Stimulated activated naive CD8-positive, alpha-beta T cell treated with anti-CD3 and anti-CD28 coated beads, Interleukin-15, Interleukin-2, amounts not matched to agents 100 ng/mL and 50 ng/mL, for 24 hours (primary cell): Measurements from ENCODE around the gene ACOT7.
"Not testable (repeated sequence)": the region's sequence is repeated elsewhere in the genome, so short reads cannot be mapped to it uniquely, and the experiment has no call there.

Experiments used
- H3K27ac Mint-ChIP-seq: one replicate; pipeline ENCODE4 v1.8.0; 2021; ENCODE audit warnings: mild to moderate bottlenecking, mixed read lengths
- H3K27me3 Mint-ChIP-seq: one replicate; pipeline ENCODE4 v1.8.0; 2021; ENCODE audit warnings: mixed read lengths
- H3K36me3 Mint-ChIP-seq: one replicate; pipeline ENCODE4 v1.8.0; 2021; ENCODE audit warnings: low read depth, mixed read lengths
- H3K4me1 Mint-ChIP-seq: one replicate; pipeline ENCODE4 v1.8.0; 2021; ENCODE audit warnings: low read depth, mixed read lengths
- H3K4me3 Mint-ChIP-seq: one replicate; pipeline ENCODE4 v1.8.0; 2021; ENCODE audit warnings: mild to moderate bottlenecking, mixed read lengths
- H3K9me3 Mint-ChIP-seq: one replicate; pipeline ENCODE4 v1.8.0; 2021; ENCODE audit warnings: mixed read lengths

ACOT7 gene

DNA sequence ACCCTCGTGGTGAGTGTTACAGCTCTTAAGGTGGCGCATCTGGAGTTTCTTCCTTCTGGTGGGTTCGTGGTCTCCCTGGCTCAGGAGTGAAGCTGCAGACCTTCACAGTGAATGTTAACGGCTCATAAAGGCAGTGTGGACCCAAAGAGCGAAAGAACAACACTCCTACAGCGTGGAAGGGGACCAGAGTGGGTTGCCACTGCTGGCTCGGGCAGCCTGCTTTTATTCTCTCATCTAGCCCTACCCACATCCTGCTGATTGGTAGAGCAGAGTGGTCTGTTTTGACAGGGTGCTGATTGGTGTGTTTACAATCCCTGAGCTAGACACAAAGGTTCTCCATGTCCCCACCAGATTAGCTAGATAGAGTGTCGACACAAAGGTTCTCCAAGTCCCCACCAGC lies 1.6 kb upstream of the ACOT7 start:
- peak overlapping the region; percentile 24 for H3K4me3 Mint-ChIP-seq
- H3K27me3 Mint-ChIP-seq, H3K9me3 Mint-ChIP-seq, H3K36me3 Mint-ChIP-seq, H3K27ac Mint-ChIP-seq: not testable (repeated sequence)
- peaks cover 23% of the 10 kb centered on the region for H3K4me1 Mint-ChIP-seq

DNA sequence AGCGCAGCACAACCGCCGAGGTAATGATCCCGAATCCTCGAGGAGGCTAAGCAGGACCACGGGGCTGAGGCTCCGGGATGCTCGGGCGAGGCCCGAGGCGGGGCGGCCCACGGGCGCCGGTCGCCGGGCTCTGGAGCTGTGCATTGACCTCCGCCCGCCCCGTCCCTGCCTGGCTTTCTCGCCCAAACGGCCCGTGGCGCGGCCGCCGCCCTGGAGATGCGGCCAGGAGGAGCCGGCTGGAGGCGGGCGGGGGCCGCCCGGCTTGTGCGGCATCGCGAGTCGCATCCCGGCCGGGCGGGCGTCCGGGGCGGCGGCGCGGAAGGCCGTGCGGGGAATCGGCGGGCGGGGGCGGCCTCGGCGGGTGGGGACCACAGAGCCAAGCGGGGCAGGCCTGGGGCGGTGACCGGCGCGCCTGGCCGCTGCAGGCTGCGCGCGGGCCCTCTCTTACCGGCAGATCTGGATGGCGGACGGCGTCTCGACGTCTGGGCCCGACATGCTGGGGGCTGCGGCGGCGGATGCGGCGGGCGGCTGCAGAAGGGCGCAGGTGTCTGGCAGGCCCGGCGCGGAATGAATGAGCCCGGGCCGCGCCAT lies 663 bp downstream of the ACOT7 start:
- peaks cover 28% of the 10 kb centered on the region for H3K4me1 Mint-ChIP-seq
- H3K4me3 Mint-ChIP-seq = peak overlapping the region; percentile 83
- peaks cover 3% of the 10 kb centered on the region for H3K36me3 Mint-ChIP-seq
- H3K27me3 Mint-ChIP-seq = no peaks in the 10 kb centered on the region
- H3K27ac Mint-ChIP-seq = peak overlapping the region; percentile 71
- no peaks in the 10 kb centered on the region for H3K9me3 Mint-ChIP-seq

DNA sequence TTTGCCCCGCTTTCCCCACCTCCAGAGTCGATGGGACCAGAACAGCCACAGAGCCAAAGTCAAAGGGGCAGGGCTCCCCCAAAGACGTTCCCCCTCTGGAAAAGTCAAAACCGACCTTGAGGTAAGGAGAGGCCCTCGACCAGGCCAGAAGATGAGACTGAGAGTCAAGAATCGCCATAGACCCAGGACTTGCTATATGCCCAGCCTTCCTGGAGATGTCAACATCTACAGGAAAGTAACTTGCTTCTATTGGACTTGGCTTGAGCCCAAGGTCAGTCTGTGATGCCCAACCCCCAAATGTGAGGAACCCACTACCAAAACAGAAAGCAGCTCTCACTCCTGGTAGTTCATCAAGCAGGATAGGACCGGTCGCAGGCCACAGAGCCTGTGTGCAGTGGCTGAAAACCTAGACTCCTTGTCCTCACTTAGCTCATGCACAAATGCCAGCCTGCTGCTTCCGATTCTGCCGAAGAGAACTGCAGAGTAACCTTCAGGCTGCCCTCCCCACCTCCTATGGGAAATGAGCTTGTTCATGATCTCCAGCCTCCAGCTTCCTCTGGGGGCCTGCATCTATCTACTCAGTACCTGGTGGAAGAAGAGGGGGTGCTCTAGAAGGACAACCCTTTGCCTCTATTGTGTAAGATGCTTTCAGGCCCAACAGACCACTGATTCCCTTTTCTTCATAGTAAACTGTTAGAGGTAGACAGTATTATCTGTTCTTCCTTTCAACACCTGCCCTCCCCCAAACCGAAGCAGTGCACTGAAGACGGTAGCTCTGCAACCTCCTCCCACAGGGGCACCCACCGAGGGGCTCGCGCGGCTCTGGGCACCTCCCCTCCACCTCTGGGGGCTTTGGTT lies 1.4 kb downstream of the ACOT7 start:
- Mint-ChIP-seq H3K27me3 (no peaks in the 10 kb centered on the region), H3K9me3 (no peaks in the 10 kb centered on the region), H3K27ac (peak overlapping the region; percentile 71), H3K4me1 (peaks cover 28% of the 10 kb centered on the region), H3K4me3 (peak overlapping the region; percentile 83), H3K36me3 (peaks cover 3% of the 10 kb centered on the region)

DNA sequence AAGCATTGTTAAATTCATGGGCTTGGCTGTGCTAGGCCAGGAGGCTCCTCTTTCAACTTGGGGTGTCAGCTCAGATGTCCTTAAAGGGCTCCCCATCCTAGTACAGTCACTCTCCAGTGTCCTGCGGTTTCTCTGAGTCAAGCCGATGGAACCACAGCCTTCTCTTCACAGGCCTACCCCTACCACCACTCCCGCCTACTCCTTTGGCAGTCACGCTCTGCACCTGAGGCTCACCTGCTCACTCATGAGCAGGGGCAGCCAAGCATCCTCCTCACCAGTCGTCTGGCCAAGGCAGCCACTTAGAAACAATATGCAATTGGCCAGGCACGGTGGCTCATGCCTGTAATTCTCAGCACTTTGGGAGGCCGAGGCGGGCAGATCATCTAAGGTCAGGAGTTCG lies 3.6 kb downstream of the ACOT7 start:
- Mint-ChIP-seq H3K4me1 (peaks cover 24% of the 10 kb centered on the region), H3K27me3 (no peaks in the 10 kb centered on the region), H3K36me3 (peaks cover 3% of the 10 kb centered on the region), H3K4me3 (no peak overlapping the region), H3K9me3 (no peaks in the 10 kb centered on the region), H3K27ac (no peak overlapping the region)

DNA sequence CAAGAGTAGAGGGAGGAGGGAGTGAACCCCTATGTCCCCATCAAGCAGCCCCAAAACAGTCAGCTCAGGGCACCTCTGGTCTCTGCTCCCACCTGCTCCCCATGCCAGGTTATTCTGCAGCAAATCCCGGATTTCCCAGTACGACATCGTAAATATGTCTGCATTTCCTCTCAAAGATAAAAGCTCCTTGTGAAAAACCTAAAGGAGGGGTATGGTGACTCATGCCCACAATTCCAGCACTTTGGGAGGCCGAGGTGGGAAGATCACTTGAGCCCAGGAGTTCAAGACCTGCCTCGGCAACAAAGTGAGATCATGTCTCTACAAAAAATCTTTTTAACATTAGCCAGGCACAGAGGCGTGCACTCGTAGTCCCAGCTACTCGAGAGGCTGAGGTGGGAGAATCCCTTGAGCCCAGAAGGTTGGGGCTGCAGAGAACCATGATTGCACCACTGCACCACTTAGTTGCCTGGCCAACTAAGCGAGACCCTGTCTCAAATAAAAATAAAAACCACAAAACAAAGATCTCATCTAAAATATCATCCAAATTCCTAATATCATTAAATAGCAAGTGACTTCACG lies 7.1 kb downstream of the ACOT7 start:
- peaks cover 3% of the 10 kb centered on the region for H3K36me3 Mint-ChIP-seq
- H3K9me3 Mint-ChIP-seq = no peaks in the 10 kb centered on the region
- no peak overlapping the region for H3K27ac Mint-ChIP-seq
- H3K27me3 Mint-ChIP-seq = no peaks in the 10 kb centered on the region
- peaks cover 6% of the 10 kb centered on the region for H3K4me1 Mint-ChIP-seq
- no peak overlapping the region for H3K4me3 Mint-ChIP-seq

DNA sequence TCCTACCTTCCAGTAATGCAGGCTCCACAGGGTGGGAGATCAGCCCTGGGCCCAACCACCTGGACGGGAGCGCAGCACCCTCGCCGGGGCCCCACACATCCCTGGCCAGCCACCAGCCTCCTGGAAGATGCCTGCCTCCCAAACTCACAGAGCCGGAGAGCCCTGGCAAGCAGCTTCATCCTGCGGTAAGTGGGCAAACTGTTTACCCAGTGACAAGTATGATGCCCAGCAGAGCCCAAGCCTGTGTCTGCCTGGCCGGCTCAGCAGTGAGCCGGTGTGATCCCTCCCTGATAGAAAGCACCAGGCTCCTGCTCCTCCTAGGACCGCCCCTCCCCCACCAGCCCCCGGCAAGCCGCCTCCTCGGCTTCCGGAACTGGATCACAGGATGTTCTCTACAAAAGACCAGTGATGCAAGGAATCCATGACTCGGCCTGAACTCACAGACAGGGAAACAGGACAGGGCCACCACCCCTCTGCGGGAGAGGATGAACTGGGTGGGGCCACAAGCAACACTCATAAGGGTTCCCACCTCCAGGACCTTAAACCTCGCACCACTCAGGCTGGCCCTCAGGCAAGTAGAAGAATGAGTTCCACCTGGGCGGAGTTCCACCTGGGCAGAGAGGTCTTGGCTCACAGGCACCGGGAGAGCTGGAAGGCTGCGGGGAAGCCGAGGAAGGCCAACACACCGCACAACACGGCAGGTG lies 7.9 kb downstream of the ACOT7 start:
- Mint-ChIP-seq H3K9me3 (no peaks in the 10 kb centered on the region), H3K27ac (no peak overlapping the region), H3K27me3 (no peaks in the 10 kb centered on the region), H3K4me1 (peaks cover 6% of the 10 kb centered on the region), H3K4me3 (no peak overlapping the region), H3K36me3 (peaks cover 3% of the 10 kb centered on the region)

DNA sequence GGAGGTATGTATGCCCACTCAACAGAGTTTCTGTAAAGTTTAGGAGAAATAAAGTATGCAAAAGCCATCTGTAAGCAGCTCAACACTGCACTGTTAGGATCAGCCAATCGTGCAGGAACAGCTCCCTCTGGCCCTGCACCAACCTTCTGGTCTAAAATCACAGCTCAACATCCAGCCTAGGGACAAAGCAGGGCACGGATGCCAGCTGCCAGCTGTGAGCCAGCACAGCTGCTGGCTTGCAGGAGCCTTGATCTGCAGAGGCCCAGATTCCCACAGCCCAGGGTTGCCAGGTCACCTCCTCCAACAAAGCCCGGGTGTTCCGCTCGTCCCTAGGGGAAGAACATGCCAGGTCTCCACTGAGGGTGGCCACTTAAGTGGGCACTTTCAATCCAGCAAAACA lies 8.6 kb downstream of the ACOT7 start:
- Mint-ChIP-seq H3K9me3 (no peaks in the 10 kb centered on the region), H3K36me3 (peaks cover 1% of the 10 kb centered on the region), H3K27me3 (no peaks in the 10 kb centered on the region), H3K4me3 (no peak overlapping the region), H3K4me1 (peaks cover 3% of the 10 kb centered on the region), H3K27ac (no peak overlapping the region)

DNA sequence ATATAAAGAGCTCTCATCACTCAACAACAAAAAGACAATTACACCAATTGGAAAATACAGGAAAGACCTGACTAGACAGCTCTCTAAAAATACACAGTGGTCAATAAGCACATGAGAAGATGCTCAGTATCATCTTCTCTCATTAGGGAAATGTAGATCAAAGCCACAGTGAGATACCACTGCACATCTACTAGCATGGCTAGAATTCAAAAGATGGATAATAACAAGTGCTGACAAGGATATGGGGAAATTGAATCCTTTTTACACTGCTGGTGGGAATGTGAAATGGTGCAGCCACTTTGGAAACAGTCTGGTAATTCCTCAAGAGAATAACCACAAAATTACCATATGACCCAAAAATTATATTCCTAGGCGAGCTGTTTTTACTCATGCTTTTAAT lies 9.4 kb downstream of the ACOT7 start:
- Mint-ChIP-seq H3K27me3 (no peaks in the 10 kb centered on the region), H3K4me3 (no peak overlapping the region), H3K4me1 (no peaks in the 10 kb centered on the region), H3K9me3 (no peaks in the 10 kb centered on the region), H3K27ac (no peak overlapping the region), H3K36me3 (no peaks in the 10 kb centered on the region)

DNA sequence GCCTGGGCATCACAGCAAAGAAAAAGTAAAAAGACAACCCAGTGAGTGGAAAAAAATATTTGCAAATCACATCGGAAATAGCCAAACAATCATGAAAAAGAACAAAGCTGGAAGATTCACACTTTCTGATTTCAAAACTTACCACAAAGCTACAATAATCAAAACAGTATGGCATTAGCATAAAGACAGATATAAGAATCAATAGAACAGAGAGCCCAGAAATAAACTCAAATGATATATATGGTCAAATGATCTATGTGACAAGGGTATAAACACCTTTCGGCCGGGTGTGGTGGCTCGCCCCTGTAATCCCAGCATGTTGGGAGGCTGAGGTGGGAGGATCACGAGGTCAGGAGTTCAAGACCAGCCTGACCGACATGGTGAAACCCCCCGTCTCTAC lies 13.5 kb downstream of the ACOT7 start:
- Mint-ChIP-seq H3K36me3 (no peaks in the 10 kb centered on the region), H3K4me3 (no peak overlapping the region), H3K4me1 (no peaks in the 10 kb centered on the region), H3K9me3 (no peaks in the 10 kb centered on the region), H3K27ac (no peak overlapping the region), H3K27me3 (no peaks in the 10 kb centered on the region)

DNA sequence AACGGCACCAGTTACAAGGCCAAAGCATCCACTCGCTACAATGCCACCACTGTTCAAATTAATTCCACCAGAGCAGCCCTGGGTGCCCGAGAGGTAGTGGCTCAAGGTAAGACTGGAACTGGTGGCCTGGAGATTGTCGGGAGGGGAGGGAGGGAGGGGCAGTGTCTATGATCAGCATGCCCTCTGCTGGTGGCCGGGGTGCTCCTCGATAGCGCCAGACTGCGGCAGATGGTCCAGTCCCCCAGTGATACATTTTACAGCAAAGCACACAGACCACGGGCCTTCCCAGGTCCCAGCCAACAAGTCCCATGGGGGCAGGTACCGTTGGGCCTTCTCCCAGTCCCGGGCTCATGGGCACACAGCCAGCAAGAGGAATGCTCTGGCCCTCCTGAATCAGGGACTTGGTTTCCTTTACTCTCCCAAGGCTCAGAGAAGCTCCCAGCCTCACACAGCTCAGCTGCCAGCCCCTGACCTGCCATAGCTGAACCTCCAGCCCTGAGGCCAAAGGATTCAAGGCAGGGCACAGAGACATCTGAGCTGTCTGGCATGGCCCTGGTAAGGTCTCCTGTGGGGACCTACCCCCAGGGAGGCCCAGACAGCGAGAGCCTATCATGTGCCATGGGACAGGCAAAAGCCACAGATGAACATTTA lies 15.3 kb downstream of the ACOT7 start:
- H3K27ac Mint-ChIP-seq = no peak overlapping the region
- no peaks in the 10 kb centered on the region for H3K36me3 Mint-ChIP-seq
- H3K4me3 Mint-ChIP-seq = no peak overlapping the region
- no peaks in the 10 kb centered on the region for H3K27me3 Mint-ChIP-seq
- no peaks in the 10 kb centered on the region for H3K4me1 Mint-ChIP-seq
- H3K9me3 Mint-ChIP-seq = no peaks in the 10 kb centered on the region

DNA sequence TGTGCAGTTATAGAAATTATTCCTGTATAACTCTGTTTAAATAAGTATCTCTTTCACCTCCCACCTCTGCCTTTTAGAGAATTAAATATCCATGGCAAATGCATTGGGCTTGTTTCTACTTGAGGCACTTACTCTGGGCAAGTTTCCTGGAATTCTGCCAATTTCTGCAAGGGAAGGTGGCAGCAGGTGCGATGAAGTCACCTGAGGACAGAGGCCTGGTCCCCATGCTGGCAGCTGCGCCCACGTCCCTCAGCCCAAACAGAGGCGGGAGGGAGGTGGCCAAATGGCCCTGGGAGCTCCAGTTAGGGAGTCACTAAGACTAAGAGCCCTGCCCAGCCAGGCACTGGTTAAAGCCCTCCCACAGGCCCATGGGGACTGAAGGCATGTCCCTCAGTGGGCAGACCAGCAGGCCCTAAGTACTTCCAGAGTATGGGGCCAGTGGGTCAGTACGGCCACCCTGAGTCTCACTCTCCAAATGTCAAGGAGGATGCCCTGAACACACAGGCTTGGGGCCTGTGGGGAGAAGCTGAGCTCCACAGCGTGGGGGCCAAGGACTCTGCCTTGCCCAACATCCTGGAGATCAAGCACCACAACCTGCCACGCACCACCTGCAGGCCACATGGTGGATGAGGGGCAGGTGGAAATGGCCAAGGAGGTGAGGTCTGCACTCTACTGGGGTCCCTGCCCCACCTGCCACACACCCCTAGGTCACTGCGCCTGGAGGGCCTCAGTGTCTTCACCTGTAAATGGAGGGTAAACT lies 19.4 kb downstream of the ACOT7 start:
- no peaks in the 10 kb centered on the region for H3K4me1 Mint-ChIP-seq
- H3K9me3 Mint-ChIP-seq = no peaks in the 10 kb centered on the region
- H3K36me3 Mint-ChIP-seq = no peaks in the 10 kb centered on the region
- no peaks in the 10 kb centered on the region for H3K27me3 Mint-ChIP-seq
- no peak overlapping the region for H3K4me3 Mint-ChIP-seq
- H3K27ac Mint-ChIP-seq = no peak overlapping the region

DNA sequence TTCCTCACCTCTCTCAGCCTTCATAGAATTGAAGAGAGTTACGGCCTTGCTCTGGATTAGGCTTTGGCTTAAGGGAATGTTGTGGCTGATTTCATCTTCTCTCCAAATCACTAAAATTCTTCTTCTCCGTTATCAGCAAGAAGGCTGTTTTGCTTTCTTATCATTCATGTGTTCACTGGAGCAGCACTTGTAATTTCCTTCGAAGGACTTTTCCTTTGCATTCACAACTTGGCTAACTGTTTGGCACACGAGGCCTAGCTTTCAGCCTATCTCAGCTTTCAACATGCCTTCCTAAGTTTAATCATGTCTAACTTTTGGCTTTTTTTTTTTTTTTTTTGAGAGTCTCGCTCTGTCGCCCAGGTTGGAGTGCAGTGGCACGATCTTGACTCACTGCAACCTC lies 21.3 kb downstream of the ACOT7 start:
- not testable (repeated sequence) for H3K36me3 Mint-ChIP-seq, H3K27ac Mint-ChIP-seq, H3K9me3 Mint-ChIP-seq, H3K4me1 Mint-ChIP-seq, H3K27me3 Mint-ChIP-seq, H3K4me3 Mint-ChIP-seq

DNA sequence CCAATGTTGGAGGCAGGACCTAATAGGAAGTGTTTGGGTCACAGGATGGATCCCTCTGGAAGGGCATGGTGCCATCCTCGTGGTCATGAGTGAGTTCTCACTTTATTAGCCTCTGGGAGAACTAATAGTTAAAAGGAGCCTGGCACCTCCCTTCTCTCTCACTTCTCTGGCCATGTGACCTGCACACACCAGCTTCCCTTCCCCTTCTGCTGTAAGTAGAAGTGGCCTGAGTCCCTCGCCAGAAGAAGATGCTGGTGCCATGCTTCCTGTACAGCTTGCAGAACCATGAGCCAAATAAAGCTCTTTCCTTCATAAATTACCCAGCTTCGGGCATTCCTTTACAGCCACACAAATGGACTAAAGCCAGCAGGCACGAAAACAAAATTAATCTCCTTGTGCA lies 23.6 kb downstream of the ACOT7 start:
- peaks cover 8% of the 10 kb centered on the region for H3K4me1 Mint-ChIP-seq
- H3K27ac Mint-ChIP-seq = no peak overlapping the region
- H3K4me3 Mint-ChIP-seq = no peak overlapping the region
- H3K9me3 Mint-ChIP-seq = no peaks in the 10 kb centered on the region
- no peaks in the 10 kb centered on the region for H3K36me3 Mint-ChIP-seq
- H3K27me3 Mint-ChIP-seq = no peaks in the 10 kb centered on the region

DNA sequence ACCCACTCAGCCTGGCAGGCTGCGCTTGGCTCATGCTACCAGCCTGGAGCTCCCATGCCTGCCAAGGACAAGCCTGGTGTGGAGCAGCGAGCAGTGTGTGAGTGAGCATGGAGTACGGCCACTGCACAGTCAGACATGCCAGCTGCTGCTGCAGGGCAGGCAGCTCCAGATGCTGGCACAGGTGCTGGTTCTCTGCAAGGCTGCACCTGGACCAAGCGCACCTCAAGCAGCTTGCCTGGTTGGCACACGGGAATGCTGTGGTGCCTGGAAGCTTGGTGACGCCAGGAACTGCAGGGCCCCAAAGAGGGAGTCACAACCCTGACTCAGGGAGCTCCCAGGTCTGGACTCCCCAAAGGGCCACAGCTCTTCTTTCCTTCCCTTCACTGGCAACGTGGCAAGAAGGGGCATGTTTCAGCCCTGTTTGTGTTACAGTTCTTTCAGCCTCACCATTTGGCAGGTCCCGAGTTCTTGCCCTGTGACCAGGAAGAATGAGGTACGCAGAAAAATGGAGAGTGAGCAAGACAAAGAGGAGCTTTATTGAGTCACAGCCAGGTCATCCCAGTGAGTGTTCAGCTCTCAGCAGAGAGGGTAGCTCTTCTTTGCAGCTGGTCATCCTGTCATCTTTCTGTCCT lies 26.1 kb downstream of the ACOT7 start:
- H3K4me1 Mint-ChIP-seq = peaks cover 23% of the 10 kb centered on the region
- no peak overlapping the region for H3K27ac Mint-ChIP-seq
- H3K4me3 Mint-ChIP-seq = no peak overlapping the region
- H3K9me3 Mint-ChIP-seq = no peaks in the 10 kb centered on the region
- H3K27me3 Mint-ChIP-seq = no peaks in the 10 kb centered on the region
- no peaks in the 10 kb centered on the region for H3K36me3 Mint-ChIP-seq
